Measurements from ENCODE around the gene CLDN25.

Gene CLDN25

GRCh38 chr11:113808931-113809330 lies 29.3 kb downstream of the CLDN25 start:
- DNase-seq (ENCODE audit: low read depth) = no peak

GRCh38 chr11:113814181-113814580 lies 34.6 kb downstream of the CLDN25 start:
- no peak for DNase-seq (ENCODE audit: low read depth)

GRCh38 chr11:113817162-113817561 lies 37.6 kb downstream of the CLDN25 start:
- DNase-seq (ENCODE audit: low read depth) = no peak

- no peak for DNase-seq (ENCODE audit: low read depth)
Measured at GRCh38 chr11:113817626-113818025, 38.0 kb downstream of the CLDN25 start.

- DNase-seq (ENCODE audit: low read depth) = no peak
Measured at GRCh38 chr11:113818426-113818825, 38.8 kb downstream of the CLDN25 start.

- no peak for DNase-seq (ENCODE audit: low read depth)
Measured at GRCh38 chr11:113827477-113827876, 47.9 kb downstream of the CLDN25 start.

- no peak for DNase-seq (ENCODE audit: low read depth)
Measured at GRCh38 chr11:113828191-113828590, 48.6 kb downstream of the CLDN25 start.

GRCh38 chr11:113829751-113830150 lies 50.2 kb downstream of the CLDN25 start:
- no peak for DNase-seq (ENCODE audit: low read depth)

Measured in ELR (cell line).